GM23338 (cell line): ENCODE data around the gene FECH. TPM values are rescaled to one million over a fixed set of nuclear protein-coding genes. Genes with fewer than 3 reads are reported as not detected.

Experiments used
- ATAC-seq: fragments of 200-7000 bp; cut with Tn5 transposase; 3 replicates; pipeline ENCODE4 v1.9.1; 2020
- DNase-seq: peaks from one replicate; pipeline ENCODE4 v3.0.0-alpha.2; 2015; ENCODE audit warnings: low spot score
- H2AFZ ChIP-seq: fragments of 200-600 bp; sonication (generic); 2 replicates; pipeline ENCODE4 v1.8.0; 2016; ENCODE audit warnings: antibody characterized with exemption, mild to moderate bottlenecking, moderate library complexity
- H3F3A ChIP-seq: fragments of 200-600 bp; sonication (generic); replicated peaks from 2 replicates; pipeline ENCODE4 v1.8.0; 2017; ENCODE audit warnings: antibody characterized with exemption, mixed run types, low read depth
- H3K27ac ChIP-seq: fragments of 200-600 bp; sonication (generic); 2 replicates; pipeline ENCODE4 v1.6.1; 2016; ENCODE audit warnings: low read depth
- H3K27me3 ChIP-seq: fragments of 200-600 bp; sonication (generic); 2 replicates; pipeline ENCODE4 v1.8.0; 2016; ENCODE audit warnings: mild to moderate bottlenecking, mixed run types, moderate library complexity; ENCODE audit not compliant: insufficient read depth
- H3K36me3 ChIP-seq: fragments of 200-600 bp; sonication (generic); 2 replicates; pipeline ENCODE4 v1.8.0; 2016; ENCODE audit warnings: mild to moderate bottlenecking; ENCODE audit not compliant: insufficient read depth
- H3K4me1 ChIP-seq: fragments of 200-600 bp; sonication (generic); 2 replicates; pipeline ENCODE4 v1.8.0; 2016; ENCODE audit warnings: mild to moderate bottlenecking, moderate library complexity; ENCODE audit not compliant: insufficient read depth
- H3K4me2 ChIP-seq: fragments of 200-600 bp; sonication (generic); 2 replicates; pipeline ENCODE4 v1.7.1; 2017; ENCODE audit warnings: mixed run types
- H3K4me3 ChIP-seq: fragments of 200-600 bp; sonication (generic); 2 replicates; pipeline ENCODE4 v1.6.1; 2016; ENCODE audit warnings: mixed run types
- H3K79me2 ChIP-seq: fragments of 200-600 bp; sonication (generic); replicated peaks from 2 replicates; pipeline ENCODE4 v1.8.0; 2017; ENCODE audit warnings: mild to moderate bottlenecking; ENCODE audit not compliant: insufficient read depth
- H3K9me2 ChIP-seq: fragments of 200-600 bp; sonication (generic); 2 replicates; pipeline ENCODE4 v1.8.0; 2017; ENCODE audit not compliant: insufficient read depth
- H4K20me1 ChIP-seq: fragments of 200-600 bp; sonication (generic); replicated peaks from 2 replicates; pipeline ENCODE4 v1.8.0; 2017; ENCODE audit warnings: mild to moderate bottlenecking; ENCODE audit not compliant: insufficient read depth
- H3K27ac Mint-ChIP-seq: 2 replicates; pipeline ENCODE4 v1.8.0; 2020; ENCODE audit warnings: inconsistent platforms, mild to moderate bottlenecking, moderate library complexity, mixed read lengths
- H3K27me3 Mint-ChIP-seq: 3 replicates; pipeline ENCODE4 v1.8.0; 2022; ENCODE audit warnings: low read depth, mild to moderate bottlenecking, moderate library complexity, mixed read lengths, inconsistent platforms; ENCODE audit not compliant: insufficient read depth, poor library complexity
- H3K36me3 Mint-ChIP-seq: 3 replicates; pipeline ENCODE4 v1.8.0; 2021; ENCODE audit warnings: low read depth, mild to moderate bottlenecking, inconsistent platforms, moderate library complexity, mixed read lengths
- H3K4me1 Mint-ChIP-seq: 3 replicates; pipeline ENCODE4 v1.8.0; 2020; ENCODE audit warnings: mild to moderate bottlenecking, inconsistent platforms, mixed read lengths
- H3K4me3 Mint-ChIP-seq: 3 replicates; pipeline ENCODE4 v1.8.0; 2021; ENCODE audit warnings: moderate library complexity, mild to moderate bottlenecking, inconsistent platforms, mixed read lengths
- H3K9me3 Mint-ChIP-seq: 3 replicates; pipeline ENCODE4 v1.8.0; 2020; ENCODE audit warnings: moderate library complexity, mild to moderate bottlenecking, inconsistent platforms, mixed read lengths
- CREB1 ChIP-seq: fragments of 250-450 bp; sonication (Bioruptor Pico); IDR thresholded peaks from 2 replicates; pipeline ENCODE4 v1.5.0; 2020; ENCODE audit warnings: low read depth, mild to moderate bottlenecking, moderate library complexity
- EZH2 ChIP-seq: fragments of 200-600 bp; sonication (generic); IDR thresholded peaks from one replicate; pipeline ENCODE4 v1.8.0; 2017; ENCODE audit warnings: antibody characterized with exemption, mild to moderate bottlenecking, low read depth; ENCODE audit not compliant: unreplicated experiment
- EZH2phosphoT487 ChIP-seq: fragments of 200-600 bp; sonication (generic); IDR thresholded peaks from one replicate; pipeline ENCODE4 v1.8.1; 2018; ENCODE audit warnings: antibody characterized with exemption; ENCODE audit not compliant: unreplicated experiment
- JUNB ChIP-seq: IDR thresholded peaks from one replicate; pipeline ENCODE4 v1.6.1; 2016; ENCODE audit warnings: antibody characterized with exemption; ENCODE audit not compliant: unreplicated experiment
- STAT1 ChIP-seq: IDR thresholded peaks from one replicate; pipeline ENCODE4 v1.6.1; 2016; ENCODE audit warnings: antibody characterized with exemption; ENCODE audit not compliant: unreplicated experiment
- polyA plus RNA-seq: library from polyadenylated mRNA; unstranded; fragments of >200 nt; fragmentation: Nextera tagmentation; extraction: Ambion mirVana; gene quantifications from 2 replicates; pipeline ENCODE4 v1.2.1, GENCODE V29; 2016
- total RNA-seq: library from RNA; depleted of rRNA; stranded (reverse); fragments of >200 nt; shearing (Covaris generic); gene quantifications from 2 replicates; pipeline ENCODE4 v1.2.3, GENCODE V29; 2014
- TF ChIP-seq, protein P1 (sequence below), 2 experiments: fragments of 200-600 bp in 1 of 2; sonication (generic) in 1 of 2; conservative IDR thresholded peaks; 2 replicates each; pipeline versions ENCODE4 v1.5.1 to v1.6.1; 2016 to 2017; ENCODE audit warnings: antibody characterized with exemption in 2 of 2, low read depth in 2 of 2, mild to moderate bottlenecking in 2 of 2, moderate library complexity in 1 of 2
- TF ChIP-seq, protein P2 (sequence below): fragments of 250-450 bp; sonication (Bioruptor Pico); IDR thresholded peaks from 2 replicates; pipeline ENCODE4 v1.5.0; 2020; ENCODE audit warnings: mild to moderate bottlenecking, moderate library complexity

FECH gene
- total and polyA plus RNA-seq, 2 experiments from 2014 or later: 5.8 to 35.5 TPM

DNA sequence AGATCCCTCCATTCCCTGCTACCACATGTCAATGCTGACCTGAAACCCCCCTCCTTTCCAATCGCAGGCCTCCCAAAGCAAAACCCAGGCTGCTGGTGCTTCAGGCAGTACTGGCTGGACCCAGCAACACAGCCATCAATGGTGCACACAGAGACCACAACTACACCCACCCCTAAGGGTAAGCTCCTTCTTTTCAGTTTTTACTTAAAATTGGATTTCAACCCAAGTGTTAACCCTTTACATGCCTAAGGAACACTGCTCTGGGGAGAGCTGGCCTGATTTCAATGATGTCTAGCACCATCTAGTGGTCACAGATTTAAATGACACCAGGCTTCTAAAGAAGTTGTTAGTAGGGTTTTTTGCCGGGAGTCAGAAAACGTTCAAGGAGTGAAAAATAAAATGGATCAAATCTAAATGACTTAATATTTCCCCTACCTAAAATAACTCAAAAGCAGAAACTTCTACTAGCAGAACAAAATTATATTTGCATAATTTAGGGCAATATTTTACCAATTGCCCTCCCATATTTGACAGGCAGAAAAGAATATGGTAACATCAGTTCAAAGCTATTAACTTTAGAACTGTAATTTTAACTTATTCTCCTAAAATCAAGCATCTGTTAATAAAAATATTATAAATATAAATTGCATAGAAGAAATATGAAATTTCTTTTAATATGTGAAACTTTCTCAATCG lies 24.6 kb downstream of the FECH start:
- TF ChIP-seq, protein P1, sequence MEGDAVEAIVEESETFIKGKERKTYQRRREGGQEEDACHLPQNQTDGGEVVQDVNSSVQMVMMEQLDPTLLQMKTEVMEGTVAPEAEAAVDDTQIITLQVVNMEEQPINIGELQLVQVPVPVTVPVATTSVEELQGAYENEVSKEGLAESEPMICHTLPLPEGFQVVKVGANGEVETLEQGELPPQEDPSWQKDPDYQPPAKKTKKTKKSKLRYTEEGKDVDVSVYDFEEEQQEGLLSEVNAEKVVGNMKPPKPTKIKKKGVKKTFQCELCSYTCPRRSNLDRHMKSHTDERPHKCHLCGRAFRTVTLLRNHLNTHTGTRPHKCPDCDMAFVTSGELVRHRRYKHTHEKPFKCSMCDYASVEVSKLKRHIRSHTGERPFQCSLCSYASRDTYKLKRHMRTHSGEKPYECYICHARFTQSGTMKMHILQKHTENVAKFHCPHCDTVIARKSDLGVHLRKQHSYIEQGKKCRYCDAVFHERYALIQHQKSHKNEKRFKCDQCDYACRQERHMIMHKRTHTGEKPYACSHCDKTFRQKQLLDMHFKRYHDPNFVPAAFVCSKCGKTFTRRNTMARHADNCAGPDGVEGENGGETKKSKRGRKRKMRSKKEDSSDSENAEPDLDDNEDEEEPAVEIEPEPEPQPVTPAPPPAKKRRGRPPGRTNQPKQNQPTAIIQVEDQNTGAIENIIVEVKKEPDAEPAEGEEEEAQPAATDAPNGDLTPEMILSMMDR (conservative IDR thresholded peaks at IDR 0.05; ENCODE audit: low read depth in 2 of 2): peak; percentile 83 to 97
- TF ChIP-seq EZH2: no peak
- no peaks in the 10 kb centered on the region for H3K4me1 ChIP-seq
- no peak overlapping the region for H2AFZ ChIP-seq
- no peak overlapping the region for H3K4me3 ChIP-seq
- H3K79me2 ChIP-seq: no peaks in the 10 kb centered on the region
- no peaks in the 10 kb centered on the region for H3F3A ChIP-seq
- DNase-seq: peak; percentile 92
- H3K9me2 ChIP-seq: no peaks in the 10 kb centered on the region
- no peaks in the 10 kb centered on the region; the same call in 1 of the 2 replicates for H3K36me3 ChIP-seq
- H3K4me3 Mint-ChIP-seq: no peak overlapping the region
- no peaks in the 10 kb centered on the region for H4K20me1 ChIP-seq
- peaks cover 7% of the 10 kb centered on the region for H3K4me1 Mint-ChIP-seq
- H3K27ac ChIP-seq: no peak overlapping the region
- H3K27me3 Mint-ChIP-seq: peaks cover 7% of the 10 kb centered on the region
- ATAC-seq: peak; percentile 65
- peaks cover 17% of the 10 kb centered on the region; the same call in 2 of the 3 replicates for H3K36me3 Mint-ChIP-seq
- no peak overlapping the region; the same call in 1 of the 2 replicates for H3K27ac Mint-ChIP-seq
- no peak overlapping the region for H3K4me2 ChIP-seq
- no peaks in the 10 kb centered on the region for H3K27me3 ChIP-seq
- H3K9me3 Mint-ChIP-seq: no peaks in the 10 kb centered on the region

DNA sequence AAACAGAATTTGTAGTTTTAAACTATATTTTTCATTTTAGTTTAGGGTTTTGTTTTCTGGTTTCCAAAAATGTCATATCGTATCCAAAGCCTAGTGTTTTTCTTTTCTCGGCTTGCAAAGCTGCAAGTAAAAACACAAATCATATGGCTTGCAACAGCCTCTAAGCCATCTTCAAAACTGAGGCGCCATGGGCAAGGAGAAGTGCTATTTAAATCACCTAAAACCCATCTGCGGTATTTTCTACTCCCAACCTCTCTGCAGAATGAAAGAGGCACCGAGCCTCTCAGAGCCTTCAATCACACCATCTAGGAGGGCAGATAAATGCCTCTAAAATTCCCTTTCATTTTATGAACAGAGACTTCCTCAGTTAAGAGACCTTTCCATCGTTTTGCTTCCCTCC lies 25.2 kb downstream of the FECH start:
- ATAC-seq (no peak), DNase-seq (no peak)
- H3K36me3 Mint-ChIP-seq: peaks cover 19% of the 10 kb centered on the region; the same call in 2 of the 3 replicates
- Histone ChIP-seq H2AFZ (no peak overlapping the region), H3K4me2 (no peak overlapping the region), H3F3A (no peaks in the 10 kb centered on the region), H3K4me1 (no peaks in the 10 kb centered on the region), H3K27ac (no peak overlapping the region), H3K4me3 (no peak overlapping the region), H3K36me3 (no peaks in the 10 kb centered on the region; the same call in 1 of the 2 replicates), H3K27me3 (no peaks in the 10 kb centered on the region), H3K9me2 (no peaks in the 10 kb centered on the region), H3K79me2 (no peaks in the 10 kb centered on the region), H4K20me1 (no peaks in the 10 kb centered on the region)
- no peak overlapping the region for H3K4me3 Mint-ChIP-seq
- peaks cover 7% of the 10 kb centered on the region for H3K4me1 Mint-ChIP-seq
- no peak for TF ChIP-seq JUNB
- no peak for TF ChIP-seq CREB1 (CRISPR knock-in tag)
- TF ChIP-seq, protein P2, sequence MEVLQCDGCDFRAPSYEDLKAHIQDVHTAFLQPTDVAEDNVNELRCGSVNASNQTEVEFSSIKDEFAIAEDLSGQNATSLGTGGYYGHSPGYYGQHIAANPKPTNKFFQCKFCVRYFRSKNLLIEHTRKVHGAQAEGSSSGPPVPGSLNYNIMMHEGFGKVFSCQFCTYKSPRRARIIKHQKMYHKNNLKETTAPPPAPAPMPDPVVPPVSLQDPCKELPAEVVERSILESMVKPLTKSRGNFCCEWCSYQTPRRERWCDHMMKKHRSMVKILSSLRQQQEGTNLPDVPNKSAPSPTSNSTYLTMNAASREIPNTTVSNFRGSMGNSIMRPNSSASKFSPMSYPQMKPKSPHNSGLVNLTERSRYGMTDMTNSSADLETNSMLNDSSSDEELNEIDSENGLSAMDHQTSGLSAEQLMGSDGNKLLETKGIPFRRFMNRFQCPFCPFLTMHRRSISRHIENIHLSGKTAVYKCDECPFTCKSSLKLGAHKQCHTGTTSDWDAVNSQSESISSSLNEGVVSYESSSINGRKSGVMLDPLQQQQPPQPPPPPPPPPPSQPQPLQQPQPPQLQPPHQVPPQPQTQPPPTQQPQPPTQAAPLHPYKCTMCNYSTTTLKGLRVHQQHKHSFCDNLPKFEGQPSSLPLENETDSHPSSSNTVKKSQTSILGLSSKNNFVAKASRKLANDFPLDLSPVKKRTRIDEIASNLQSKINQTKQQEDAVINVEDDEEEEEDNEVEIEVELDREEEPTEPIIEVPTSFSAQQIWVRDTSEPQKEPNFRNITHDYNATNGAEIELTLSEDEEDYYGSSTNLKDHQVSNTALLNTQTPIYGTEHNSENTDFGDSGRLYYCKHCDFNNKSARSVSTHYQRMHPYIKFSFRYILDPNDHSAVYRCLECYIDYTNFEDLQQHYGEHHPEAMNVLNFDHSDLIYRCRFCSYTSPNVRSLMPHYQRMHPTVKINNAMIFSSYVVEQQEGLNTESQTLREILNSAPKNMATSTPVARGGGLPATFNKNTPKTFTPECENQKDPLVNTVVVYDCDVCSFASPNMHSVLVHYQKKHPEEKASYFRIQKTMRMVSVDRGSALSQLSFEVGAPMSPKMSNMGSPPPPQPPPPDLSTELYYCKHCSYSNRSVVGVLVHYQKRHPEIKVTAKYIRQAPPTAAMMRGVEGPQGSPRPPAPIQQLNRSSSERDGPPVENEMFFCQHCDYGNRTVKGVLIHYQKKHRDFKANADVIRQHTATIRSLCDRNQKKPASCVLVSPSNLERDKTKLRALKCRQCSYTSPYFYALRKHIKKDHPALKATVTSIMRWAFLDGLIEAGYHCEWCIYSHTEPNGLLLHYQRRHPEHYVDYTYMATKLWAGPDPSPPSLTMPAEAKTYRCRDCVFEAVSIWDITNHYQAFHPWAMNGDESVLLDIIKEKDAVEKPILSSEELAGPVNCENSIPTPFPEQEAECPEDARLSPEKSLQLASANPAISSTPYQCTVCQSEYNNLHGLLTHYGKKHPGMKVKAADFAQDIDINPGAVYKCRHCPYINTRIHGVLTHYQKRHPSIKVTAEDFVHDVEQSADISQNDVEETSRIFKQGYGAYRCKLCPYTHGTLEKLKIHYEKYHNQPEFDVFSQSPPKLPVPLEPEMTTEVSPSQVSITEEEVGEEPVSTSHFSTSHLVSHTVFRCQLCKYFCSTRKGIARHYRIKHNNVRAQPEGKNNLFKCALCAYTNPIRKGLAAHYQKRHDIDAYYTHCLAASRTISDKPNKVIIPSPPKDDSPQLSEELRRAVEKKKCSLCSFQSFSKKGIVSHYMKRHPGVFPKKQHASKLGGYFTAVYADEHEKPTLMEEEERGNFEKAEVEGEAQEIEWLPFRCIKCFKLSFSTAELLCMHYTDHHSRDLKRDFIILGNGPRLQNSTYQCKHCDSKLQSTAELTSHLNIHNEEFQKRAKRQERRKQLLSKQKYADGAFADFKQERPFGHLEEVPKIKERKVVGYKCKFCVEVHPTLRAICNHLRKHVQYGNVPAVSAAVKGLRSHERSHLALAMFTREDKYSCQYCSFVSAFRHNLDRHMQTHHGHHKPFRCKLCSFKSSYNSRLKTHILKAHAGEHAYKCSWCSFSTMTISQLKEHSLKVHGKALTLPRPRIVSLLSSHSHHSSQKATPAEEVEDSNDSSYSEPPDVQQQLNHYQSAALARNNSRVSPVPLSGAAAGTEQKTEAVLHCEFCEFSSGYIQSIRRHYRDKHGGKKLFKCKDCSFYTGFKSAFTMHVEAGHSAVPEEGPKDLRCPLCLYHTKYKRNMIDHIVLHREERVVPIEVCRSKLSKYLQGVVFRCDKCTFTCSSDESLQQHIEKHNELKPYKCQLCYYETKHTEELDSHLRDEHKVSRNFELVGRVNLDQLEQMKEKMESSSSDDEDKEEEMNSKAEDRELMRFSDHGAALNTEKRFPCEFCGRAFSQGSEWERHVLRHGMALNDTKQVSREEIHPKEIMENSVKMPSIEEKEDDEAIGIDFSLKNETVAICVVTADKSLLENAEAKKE (CRISPR knock-in tag): no peak
- TF ChIP-seq EZH2phosphoT487: no peak
- TF ChIP-seq STAT1: no peak
- no peak for TF ChIP-seq EZH2
- H3K27ac Mint-ChIP-seq: no peak overlapping the region; the same call in 1 of the 2 replicates
- H3K9me3 Mint-ChIP-seq: no peaks in the 10 kb centered on the region
- peaks cover 7% of the 10 kb centered on the region for H3K27me3 Mint-ChIP-seq
